T-helper 17 cell (primary cell): ENCODE data around the gene KCNB1. TPM values are rescaled to one million over a fixed set of nuclear protein-coding genes. Genes with fewer than 3 reads are reported as not detected.

Experiments
- ATAC-seq: fragments of 150-1000 bp; cut with Tn5 transposase; 2 replicates; pipeline ENCODE4 v1.10.0; 2021; ENCODE audit warnings: mild to moderate bottlenecking, moderate library complexity
- DNase-seq, 3 donors: peaks; one replicate each; pipeline versions ENCODE4 v3.0.0 to v3.0.0-alpha.2; 2020 to 2021
- H3K9me3 ChIP-seq: one replicate; pipeline ENCODE4 v1.7.0; 2013; ENCODE audit warnings: low read length, mild to moderate bottlenecking; ENCODE audit not compliant: control insufficient read depth, poor library complexity, severe bottlenecking
- H3K27ac Mint-ChIP-seq: one replicate; pipeline ENCODE4 v1.8.0; 2022; ENCODE audit warnings: mild to moderate bottlenecking, moderate library complexity, mixed read lengths
- H3K27me3 Mint-ChIP-seq: one replicate; pipeline ENCODE4 v1.8.0; 2022; ENCODE audit warnings: mixed read lengths
- H3K36me3 Mint-ChIP-seq: one replicate; pipeline ENCODE4 v1.8.0; 2022; ENCODE audit warnings: low read depth, mixed read lengths
- H3K4me1 Mint-ChIP-seq: one replicate; pipeline ENCODE4 v1.8.0; 2022; ENCODE audit warnings: mild to moderate bottlenecking, mixed read lengths
- H3K4me3 Mint-ChIP-seq: one replicate; pipeline ENCODE4 v1.8.0; 2022; ENCODE audit warnings: mild to moderate bottlenecking, moderate library complexity, mixed read lengths
- total RNA-seq, 4 donors: library from RNA in 2 of 4; stranded (reverse) in 2 of 4; gene quantifications; one replicate each; pipeline ENCODE4 v1.2.3 and lab custom pipeline; 2022 to 2026

The KCNB1 gene
- total RNA-seq, 2 donors from 2014 or later, result 0.12 to 0.21 TPM

DNA sequence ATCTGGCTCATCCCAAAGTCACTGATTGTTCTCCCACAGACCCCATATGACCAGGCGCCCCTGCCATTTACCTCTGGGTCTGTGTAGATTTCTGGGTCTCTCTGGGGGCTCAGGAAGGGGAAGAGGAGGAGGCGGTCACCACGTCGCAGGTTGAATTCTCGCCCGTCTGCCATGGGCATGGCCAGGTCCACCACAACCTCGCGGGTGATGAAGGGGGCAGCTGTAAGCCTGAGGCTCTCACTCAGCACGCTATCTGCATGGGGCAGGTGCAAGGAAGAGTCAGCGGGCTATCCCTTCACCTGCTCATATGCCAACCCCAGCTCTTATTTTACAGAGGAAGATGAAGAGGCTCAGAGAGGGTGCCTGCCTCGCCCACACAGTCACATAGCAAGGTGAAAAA, 30.5 kb upstream of the KCNB1 start:
- ATAC-seq, result no peak
- Mint-ChIP-seq H3K27me3 (peaks cover 55% of the 10 kb centered on the region), H3K27ac (no peak overlapping the region), H3K36me3 (peaks cover 5% of the 10 kb centered on the region), H3K4me3 (no peak overlapping the region), H3K4me1 (peaks cover 4% of the 10 kb centered on the region)
- H3K9me3 ChIP-seq, result no peaks in the 10 kb centered on the region
- DNase-seq, result no peak

GRCh38 chr20:49511788-49512525, 29.5 kb upstream of the KCNB1 start:
- DNase-seq (no peak), ATAC-seq (no peak)
- peaks cover 57% of the 10 kb centered on the region for H3K27me3 Mint-ChIP-seq
- H3K36me3 Mint-ChIP-seq, result peaks cover 2% of the 10 kb centered on the region
- H3K9me3 ChIP-seq, result no peaks in the 10 kb centered on the region
- H3K27ac Mint-ChIP-seq, result no peak overlapping the region
- H3K4me1 Mint-ChIP-seq, result peaks cover 4% of the 10 kb centered on the region
- no peak overlapping the region for H3K4me3 Mint-ChIP-seq

GRCh38 chr20:49510562-49511122, 28.2 kb upstream of the KCNB1 start:
- Mint-ChIP-seq H3K4me3 (no peak overlapping the region), H3K27me3 (peaks cover 67% of the 10 kb centered on the region), H3K36me3 (peaks cover 2% of the 10 kb centered on the region), H3K4me1 (peaks cover 4% of the 10 kb centered on the region), H3K27ac (no peak overlapping the region)
- no peak for DNase-seq
- H3K9me3 ChIP-seq, result no peaks in the 10 kb centered on the region
- no peak for ATAC-seq

DNA sequence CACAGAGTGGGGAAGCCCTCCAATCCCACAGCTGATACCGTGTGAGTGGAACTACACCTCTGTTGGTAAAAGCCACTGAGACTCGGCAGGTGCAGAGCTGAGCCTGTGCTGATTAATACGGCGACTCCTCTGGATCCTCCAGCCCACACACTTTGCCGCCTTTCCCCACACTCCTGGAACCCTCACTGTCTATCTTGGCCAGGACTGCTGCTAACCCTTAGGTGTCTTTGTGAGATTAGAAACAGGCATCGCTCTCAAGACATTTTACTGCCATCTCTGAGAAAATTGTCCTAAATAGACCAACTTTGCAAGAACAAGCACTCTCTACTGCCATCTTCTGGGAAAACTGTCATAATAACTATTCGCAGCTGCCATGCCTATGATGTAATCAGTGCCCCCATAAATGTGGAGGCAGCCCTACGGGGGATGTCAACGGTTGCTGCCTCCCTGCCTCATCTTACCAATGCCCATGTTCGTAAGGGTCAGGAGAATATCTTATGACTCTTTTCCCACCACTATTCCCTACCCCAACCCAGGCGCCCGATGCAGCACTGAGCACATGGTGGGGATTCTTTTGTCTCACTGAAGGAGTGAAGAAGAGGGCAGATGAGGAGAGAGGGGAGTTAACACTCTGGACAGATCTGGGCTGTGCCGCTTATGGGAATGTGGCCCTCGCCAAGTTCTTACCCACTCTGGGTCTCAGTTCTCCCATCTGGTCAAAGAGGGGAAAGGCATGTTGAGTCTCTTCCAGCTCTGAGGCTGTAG, 26.1 kb upstream of the KCNB1 start:
- no peaks in the 10 kb centered on the region for H3K9me3 ChIP-seq
- Mint-ChIP-seq H3K27ac (no peak overlapping the region), H3K36me3 (peaks cover 2% of the 10 kb centered on the region), H3K4me1 (peaks cover 4% of the 10 kb centered on the region), H3K27me3 (peaks cover 63% of the 10 kb centered on the region), H3K4me3 (no peak overlapping the region)
- ATAC-seq (peak; percentile 40), DNase-seq (no peak)

DNA sequence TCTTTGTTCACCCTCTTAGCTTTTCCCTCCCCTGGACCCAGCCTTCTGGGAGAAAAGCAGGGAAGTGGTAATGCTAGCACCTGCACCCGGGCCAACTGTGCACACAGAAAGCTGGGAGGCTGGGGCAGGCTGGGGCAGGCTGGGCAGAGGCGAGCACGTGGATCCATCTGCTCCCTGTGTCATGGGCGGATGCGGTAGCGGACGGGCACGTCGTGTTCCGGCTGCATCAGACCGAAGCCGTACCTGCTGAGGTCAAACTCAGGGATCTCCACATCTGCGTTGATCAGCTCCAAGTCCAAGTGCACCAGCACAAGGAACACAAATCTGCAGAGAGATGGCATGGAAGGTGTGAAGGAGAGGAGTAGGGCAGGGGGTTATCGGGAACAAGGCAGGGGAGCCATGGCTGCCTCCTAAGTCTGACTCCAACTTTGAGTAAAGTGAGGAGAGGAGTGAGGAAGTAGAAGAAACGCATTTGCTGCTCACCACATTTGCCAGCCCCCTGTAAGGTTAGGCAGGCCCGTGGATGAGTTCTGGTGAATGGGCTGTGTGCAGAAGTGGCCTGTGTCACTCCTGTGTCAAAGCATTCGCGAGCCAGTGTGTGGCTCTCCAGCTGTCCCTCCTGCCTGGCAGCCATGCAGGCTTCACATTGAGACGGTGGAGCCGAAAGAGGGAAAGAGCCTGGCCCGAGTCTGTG, 25.4 kb upstream of the KCNB1 start:
- Mint-ChIP-seq H3K27ac (no peak overlapping the region), H3K4me1 (peaks cover 4% of the 10 kb centered on the region), H3K36me3 (peaks cover 2% of the 10 kb centered on the region), H3K27me3 (peaks cover 64% of the 10 kb centered on the region), H3K4me3 (no peak overlapping the region)
- H3K9me3 ChIP-seq, result no peaks in the 10 kb centered on the region
- no peak for DNase-seq
- ATAC-seq, result no peak

DNA sequence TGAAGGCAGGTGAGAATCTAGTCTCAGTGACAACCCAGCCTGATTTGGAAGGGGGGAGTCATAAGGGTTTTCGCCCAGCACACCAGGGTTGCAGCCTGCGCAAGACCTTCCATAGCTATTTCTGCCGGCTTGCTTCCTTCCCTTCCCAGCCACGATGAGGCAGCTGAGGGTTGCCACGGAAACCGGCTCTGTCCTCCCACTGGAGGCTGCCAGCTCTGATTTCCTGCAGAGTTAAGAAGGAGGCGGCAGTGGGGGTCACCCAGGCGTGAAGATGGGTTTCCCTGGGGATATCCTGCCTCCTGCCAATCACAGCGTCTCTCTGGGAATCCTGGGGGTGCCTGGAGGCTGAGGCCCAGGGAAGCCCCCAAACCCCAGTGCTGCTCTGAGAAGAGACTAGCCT, 23.1 kb upstream of the KCNB1 start:
- DNase-seq, result no peak
- H3K9me3 ChIP-seq, result no peaks in the 10 kb centered on the region
- Mint-ChIP-seq H3K4me1 (peaks cover 4% of the 10 kb centered on the region), H3K27ac (no peak overlapping the region), H3K27me3 (peaks cover 56% of the 10 kb centered on the region), H3K36me3 (peaks cover 2% of the 10 kb centered on the region), H3K4me3 (no peak overlapping the region)
- no peak for ATAC-seq

DNA sequence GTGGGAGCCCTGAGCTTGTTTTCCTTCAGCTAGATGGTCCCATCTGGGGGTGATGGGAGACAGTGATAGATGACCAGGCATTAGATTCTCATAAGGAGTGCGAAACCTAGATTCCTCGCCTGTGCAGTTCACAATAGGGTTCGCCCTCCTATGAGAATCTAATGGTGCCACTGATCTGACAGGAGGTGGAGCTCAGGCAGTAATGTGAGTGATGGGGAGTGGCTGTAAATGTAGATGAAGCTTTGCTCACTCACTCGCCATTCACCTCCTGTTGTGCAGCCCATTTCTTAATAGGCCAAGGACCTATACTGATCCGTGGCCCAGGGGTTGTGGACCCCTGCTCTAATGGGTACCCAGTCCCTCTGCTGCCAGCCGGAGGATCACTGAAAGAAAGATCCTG, 20.7 kb upstream of the KCNB1 start:
- H3K27me3 Mint-ChIP-seq, result peaks cover 40% of the 10 kb centered on the region
- H3K36me3 Mint-ChIP-seq, result no peaks in the 10 kb centered on the region
- H3K4me1 Mint-ChIP-seq, result no peaks in the 10 kb centered on the region

GRCh38 chr20:49501917-49502316, 19.4 kb upstream of the KCNB1 start:
- H3K27me3 Mint-ChIP-seq, result peaks cover 39% of the 10 kb centered on the region
- no peaks in the 10 kb centered on the region for H3K36me3 Mint-ChIP-seq
- no peak for DNase-seq
- no peak overlapping the region for H3K4me3 Mint-ChIP-seq
- no peaks in the 10 kb centered on the region for H3K4me1 Mint-ChIP-seq
- no peak for ATAC-seq
- no peak overlapping the region for H3K27ac Mint-ChIP-seq
- no peaks in the 10 kb centered on the region for H3K9me3 ChIP-seq

More for the DNA sequence above, 20.7 kb upstream of the KCNB1 start:
- ATAC-seq (no peak), DNase-seq (no peak)
- H3K9me3 ChIP-seq, result no peaks in the 10 kb centered on the region
- H3K4me3 Mint-ChIP-seq, result no peak overlapping the region
- no peak overlapping the region for H3K27ac Mint-ChIP-seq

DNA sequence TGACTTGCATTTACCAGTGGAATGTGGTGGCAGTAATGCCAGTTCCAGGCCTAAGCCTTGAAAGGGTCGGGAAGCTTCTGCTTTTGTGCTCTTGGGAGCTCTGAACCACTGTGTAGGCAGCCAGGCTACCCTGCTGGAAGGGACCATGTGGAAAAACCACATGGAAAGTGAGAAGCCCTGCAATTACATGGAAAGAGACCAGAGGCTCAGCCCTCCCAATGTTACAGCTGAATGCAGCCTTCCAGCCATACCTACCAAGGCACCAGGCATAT, 14.9 kb upstream of the KCNB1 start:
- H3K9me3 ChIP-seq, result no peaks in the 10 kb centered on the region
- DNase-seq (no peak), ATAC-seq (no peak)
- no peaks in the 10 kb centered on the region for H3K36me3 Mint-ChIP-seq
- H3K4me3 Mint-ChIP-seq, result no peak overlapping the region
- peaks cover 29% of the 10 kb centered on the region for H3K27me3 Mint-ChIP-seq
- no peak overlapping the region for H3K27ac Mint-ChIP-seq
- H3K4me1 Mint-ChIP-seq, result no peaks in the 10 kb centered on the region

DNA sequence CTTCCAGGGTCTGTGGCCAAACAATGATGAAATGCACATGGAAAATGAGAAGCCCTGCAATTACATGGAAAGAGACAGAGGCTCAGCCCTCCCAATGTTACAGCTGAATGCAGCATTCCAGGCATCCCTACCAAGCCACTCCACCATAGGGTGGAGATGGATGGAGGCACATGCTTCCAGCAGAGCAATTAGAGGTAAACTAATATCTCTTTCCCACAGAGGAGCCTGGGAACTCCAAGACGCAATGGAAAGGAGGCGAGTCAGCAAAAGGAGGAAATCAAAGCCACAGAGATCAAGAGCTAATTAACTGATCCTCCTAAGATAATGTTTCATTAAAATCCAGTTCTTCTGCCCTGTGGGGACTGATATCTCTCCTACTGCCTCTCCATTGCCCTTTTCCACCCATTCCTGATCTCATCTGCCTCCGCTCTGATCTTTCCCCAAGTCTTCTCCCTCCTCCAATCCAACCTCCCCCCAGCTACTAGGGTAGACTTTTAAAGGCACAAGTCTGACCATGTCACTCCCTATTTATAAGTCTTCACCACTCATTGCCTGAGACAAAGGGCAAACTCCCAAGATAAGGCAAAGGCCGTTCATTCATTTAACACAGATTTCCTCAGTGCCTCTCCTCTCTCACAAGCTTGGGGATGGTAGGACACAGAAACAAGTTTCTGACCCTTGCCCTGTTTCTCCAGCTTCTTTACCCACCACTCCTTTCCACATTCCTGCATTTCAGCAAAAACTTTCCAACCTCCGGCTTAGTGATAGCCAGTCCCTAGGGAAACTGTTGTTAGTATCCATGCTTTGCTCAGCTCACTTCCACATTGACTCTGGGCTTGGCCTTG, 14.3 kb upstream of the KCNB1 start:
- DNase-seq (no peak), ATAC-seq (no peak)
- no peak overlapping the region for H3K4me3 Mint-ChIP-seq
- H3K27me3 Mint-ChIP-seq, result peaks cover 29% of the 10 kb centered on the region
- H3K9me3 ChIP-seq, result no peaks in the 10 kb centered on the region
- no peaks in the 10 kb centered on the region for H3K4me1 Mint-ChIP-seq
- H3K36me3 Mint-ChIP-seq, result no peaks in the 10 kb centered on the region
- no peak overlapping the region for H3K27ac Mint-ChIP-seq

DNA sequence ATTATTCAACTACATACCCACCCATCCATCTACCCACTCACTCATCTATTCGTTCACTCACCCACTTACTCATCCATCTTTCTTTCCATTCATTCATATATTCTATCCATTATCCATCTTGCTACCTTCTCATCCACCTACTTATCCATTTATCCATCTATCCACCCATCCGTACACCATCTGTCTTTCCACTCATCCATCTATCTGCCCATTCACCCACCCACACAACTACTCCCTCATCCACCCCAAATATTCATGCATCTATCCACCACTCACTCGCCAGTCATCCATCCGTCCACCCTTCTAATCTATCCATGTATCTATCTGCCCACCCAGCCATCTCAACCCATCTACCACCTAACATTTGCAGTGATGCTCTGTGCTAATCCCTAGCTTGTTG, 13.6 kb upstream of the KCNB1 start:
- Mint-ChIP-seq H3K4me1 (no peaks in the 10 kb centered on the region), H3K27me3 (peaks cover 29% of the 10 kb centered on the region), H3K4me3 (no peak overlapping the region), H3K27ac (no peak overlapping the region), H3K36me3 (no peaks in the 10 kb centered on the region)
- DNase-seq (no peak), ATAC-seq (no peak)
- H3K9me3 ChIP-seq, result no peaks in the 10 kb centered on the region

- H3K27me3 Mint-ChIP-seq, result peaks cover 41% of the 10 kb centered on the region
- ATAC-seq (no peak), DNase-seq (no peak)
- H3K9me3 ChIP-seq, result no peaks in the 10 kb centered on the region
- H3K4me1 Mint-ChIP-seq, result no peaks in the 10 kb centered on the region
- H3K36me3 Mint-ChIP-seq, result peaks cover 5% of the 10 kb centered on the region
- H3K27ac Mint-ChIP-seq, result no peak overlapping the region
- H3K4me3 Mint-ChIP-seq, result no peak overlapping the region
Observed at GRCh38 chr20:49490689-49491088, 8.2 kb upstream of the KCNB1 start.

DNA sequence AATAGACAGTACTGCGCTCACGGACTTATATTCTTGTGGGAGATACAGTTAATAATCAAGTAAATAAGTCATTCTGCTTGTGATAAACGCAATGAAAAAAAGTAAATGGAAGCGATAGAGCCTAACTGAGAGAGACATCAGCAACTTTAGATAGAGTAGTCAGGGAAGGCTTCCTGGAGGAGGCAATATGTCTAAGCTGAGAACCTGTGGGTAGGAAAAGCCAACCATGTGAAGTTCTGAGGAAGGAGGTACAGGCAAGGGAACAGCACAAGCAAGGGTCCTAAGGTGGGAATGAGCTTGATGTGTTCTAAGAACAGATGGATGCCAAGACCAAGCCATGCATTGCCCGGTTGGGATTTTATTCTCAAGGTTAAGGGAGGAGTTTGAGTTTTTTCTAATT, 7.2 kb upstream of the KCNB1 start:
- no peak overlapping the region for H3K4me3 Mint-ChIP-seq
- DNase-seq, result no peak
- peaks cover 49% of the 10 kb centered on the region for H3K27me3 Mint-ChIP-seq
- no peak overlapping the region for H3K27ac Mint-ChIP-seq
- ATAC-seq, result no peak
- H3K36me3 Mint-ChIP-seq, result peaks cover 5% of the 10 kb centered on the region
- H3K4me1 Mint-ChIP-seq, result peaks cover 2% of the 10 kb centered on the region
- no peaks in the 10 kb centered on the region for H3K9me3 ChIP-seq
